ENCODE measurements around the gene SUPT3H.
"Not testable (repeated sequence)": the region's sequence is repeated elsewhere in the genome, so short reads cannot be mapped to it uniquely, and the experiment has no call there.

The SUPT3H gene

GRCh38 chr6:45057711-45058110 lies 320.0 kb downstream of the SUPT3H start:
- Histone ChIP-seq H3K9ac (ENCODE audit: low read depth, low read length) (no peak overlapping the region), H3K9me3 (ENCODE audit: control insufficient read depth, insufficient read depth, low read length) (no peaks in the 10 kb centered on the region), H3K4me1 (ENCODE audit: insufficient read depth, low read length) (peaks cover 12% of the 10 kb centered on the region; the same call in 1 of the 2 replicates), H3K36me3 (ENCODE audit: insufficient read depth, low read length) (no peaks in the 10 kb centered on the region)

- Histone ChIP-seq H3K36me3 (ENCODE audit: insufficient read depth, low read length) (no peaks in the 10 kb centered on the region), H3K9ac (ENCODE audit: low read depth, low read length) (no peak overlapping the region), H3K9me3 (ENCODE audit: control insufficient read depth, insufficient read depth, low read length) (no peaks in the 10 kb centered on the region), H3K4me1 (ENCODE audit: insufficient read depth, low read length) (peaks cover 22% of the 10 kb centered on the region)
Observed at GRCh38 chr6:45054610-45055009, 323.1 kb downstream of the SUPT3H start.

- Histone ChIP-seq H3K4me1 (ENCODE audit: insufficient read depth, low read length) (peaks cover 24% of the 10 kb centered on the region), H3K9me3 (ENCODE audit: control insufficient read depth, insufficient read depth, low read length) (no peaks in the 10 kb centered on the region), H3K36me3 (ENCODE audit: insufficient read depth, low read length) (no peaks in the 10 kb centered on the region), H3K9ac (ENCODE audit: low read depth, low read length) (no peak overlapping the region)
Observed at GRCh38 chr6:45052325-45052724, 325.4 kb downstream of the SUPT3H start.

- Histone ChIP-seq H3K4me1 (ENCODE audit: insufficient read depth, low read length) (peaks cover 21% of the 10 kb centered on the region), H3K9me3 (ENCODE audit: control insufficient read depth, insufficient read depth, low read length) (no peaks in the 10 kb centered on the region), H3K36me3 (ENCODE audit: insufficient read depth, low read length) (no peaks in the 10 kb centered on the region), H3K9ac (ENCODE audit: low read depth, low read length) (no peak overlapping the region)
Observed at GRCh38 chr6:45049188-45049843, 328.4 kb downstream of the SUPT3H start.

GRCh38 chr6:45047573-45047972 lies 330.2 kb downstream of the SUPT3H start:
- H3K9me3 ChIP-seq (ENCODE audit: control insufficient read depth, insufficient read depth, low read length), result no peaks in the 10 kb centered on the region
- H3K4me1 ChIP-seq (ENCODE audit: insufficient read depth, low read length), result peaks cover 21% of the 10 kb centered on the region
- H3K9ac ChIP-seq (ENCODE audit: low read depth, low read length), result no peak overlapping the region
- H3K36me3 ChIP-seq (ENCODE audit: insufficient read depth, low read length), result no peaks in the 10 kb centered on the region

- Histone ChIP-seq H3K4me1 (ENCODE audit: insufficient read depth, low read length) (peaks cover 17% of the 10 kb centered on the region), H3K9me3 (ENCODE audit: control insufficient read depth, insufficient read depth, low read length) (no peaks in the 10 kb centered on the region), H3K36me3 (ENCODE audit: insufficient read depth, low read length) (no peaks in the 10 kb centered on the region), H3K9ac (ENCODE audit: low read depth, low read length) (no peak overlapping the region)
Observed at GRCh38 chr6:45045253-45045601, 332.5 kb downstream of the SUPT3H start.

- no peaks in the 10 kb centered on the region for H3K36me3 ChIP-seq (ENCODE audit: insufficient read depth, low read length)
- H3K9me3 ChIP-seq (ENCODE audit: control insufficient read depth, insufficient read depth, low read length), result no peaks in the 10 kb centered on the region
- H3K4me1 ChIP-seq (ENCODE audit: insufficient read depth, low read length), result peaks cover 11% of the 10 kb centered on the region; the same call in 1 of the 2 replicates
- H3K9ac ChIP-seq (ENCODE audit: low read depth, low read length), result no peak overlapping the region
Observed at GRCh38 chr6:45044510-45045252, 333.1 kb downstream of the SUPT3H start.

GRCh38 chr6:45044086-45044485 lies 333.6 kb downstream of the SUPT3H start:
- Histone ChIP-seq H3K9me3 (ENCODE audit: control insufficient read depth, insufficient read depth, low read length) (no peaks in the 10 kb centered on the region), H3K9ac (ENCODE audit: low read depth, low read length) (no peak overlapping the region), H3K36me3 (ENCODE audit: insufficient read depth, low read length) (no peaks in the 10 kb centered on the region), H3K4me1 (ENCODE audit: insufficient read depth, low read length) (peaks cover 6% of the 10 kb centered on the region; the same call in 1 of the 2 replicates)

GRCh38 chr6:45042673-45043072 lies 335.1 kb downstream of the SUPT3H start:
- not testable (repeated sequence) for H3K9ac ChIP-seq (ENCODE audit: low read depth, low read length); H3K4me1 ChIP-seq (ENCODE audit: insufficient read depth, low read length); H3K9me3 ChIP-seq (ENCODE audit: control insufficient read depth, insufficient read depth, low read length); H3K36me3 ChIP-seq (ENCODE audit: insufficient read depth, low read length)

GRCh38 chr6:45038226-45038625 lies 339.5 kb downstream of the SUPT3H start:
- H3K36me3 ChIP-seq (ENCODE audit: insufficient read depth, low read length), result no peaks in the 10 kb centered on the region
- H3K9me3 ChIP-seq (ENCODE audit: control insufficient read depth, insufficient read depth, low read length), result no peaks in the 10 kb centered on the region
- no peaks in the 10 kb centered on the region for H3K4me1 ChIP-seq (ENCODE audit: insufficient read depth, low read length)
- no peak overlapping the region for H3K9ac ChIP-seq (ENCODE audit: low read depth, low read length)

GRCh38 chr6:45036103-45036502 lies 341.6 kb downstream of the SUPT3H start:
- Histone ChIP-seq H3K4me1 (ENCODE audit: insufficient read depth, low read length) (no peaks in the 10 kb centered on the region), H3K36me3 (ENCODE audit: insufficient read depth, low read length) (no peaks in the 10 kb centered on the region)

GRCh38 chr6:45032426-45032825 lies 345.3 kb downstream of the SUPT3H start:
- Histone ChIP-seq H3K9me3 (ENCODE audit: control insufficient read depth, insufficient read depth, low read length) (no peaks in the 10 kb centered on the region), H3K9ac (ENCODE audit: low read depth, low read length) (no peak overlapping the region), H3K36me3 (ENCODE audit: insufficient read depth, low read length) (no peaks in the 10 kb centered on the region), H3K4me1 (ENCODE audit: insufficient read depth, low read length) (no peaks in the 10 kb centered on the region)

More at GRCh38 chr6:45036103-45036502, 341.6 kb downstream of the SUPT3H start:
- no peak overlapping the region for H3K9ac ChIP-seq (ENCODE audit: low read depth, low read length)
- H3K9me3 ChIP-seq (ENCODE audit: control insufficient read depth, insufficient read depth, low read length), result no peaks in the 10 kb centered on the region

- Histone ChIP-seq H3K9ac (ENCODE audit: low read depth, low read length) (no peak overlapping the region), H3K36me3 (ENCODE audit: insufficient read depth, low read length) (no peaks in the 10 kb centered on the region), H3K4me1 (ENCODE audit: insufficient read depth, low read length) (no peaks in the 10 kb centered on the region)
Observed at GRCh38 chr6:45031601-45032000, 346.1 kb downstream of the SUPT3H start.

GRCh38 chr6:45027126-45027525 lies 350.6 kb downstream of the SUPT3H start:
- Histone ChIP-seq H3K9me3 (ENCODE audit: control insufficient read depth, insufficient read depth, low read length) (no peaks in the 10 kb centered on the region), H3K36me3 (ENCODE audit: insufficient read depth, low read length) (no peaks in the 10 kb centered on the region), H3K9ac (ENCODE audit: low read depth, low read length) (no peak overlapping the region), H3K4me1 (ENCODE audit: insufficient read depth, low read length) (no peaks in the 10 kb centered on the region)

More at GRCh38 chr6:45031601-45032000, 346.1 kb downstream of the SUPT3H start:
- H3K9me3 ChIP-seq (ENCODE audit: control insufficient read depth, insufficient read depth, low read length), result no peaks in the 10 kb centered on the region

GRCh38 chr6:45026003-45026516 lies 351.7 kb downstream of the SUPT3H start:
- Histone ChIP-seq H3K36me3 (ENCODE audit: insufficient read depth, low read length) (no peaks in the 10 kb centered on the region), H3K9ac (ENCODE audit: low read depth, low read length) (no peak overlapping the region), H3K9me3 (ENCODE audit: control insufficient read depth, insufficient read depth, low read length) (no peaks in the 10 kb centered on the region), H3K4me1 (ENCODE audit: insufficient read depth, low read length) (no peaks in the 10 kb centered on the region)
